IPS-20b (cell line): Measurements from ENCODE around the gene AMOTL1.

Experiments
- H3K27ac ChIP-seq: one replicate; pipeline ENCODE4 v1.5.1; 2013; ENCODE audit warnings: low read length
- H3K27me3 ChIP-seq: 2 replicates; pipeline ENCODE4 v1.6.1; 2013; ENCODE audit warnings: mild to moderate bottlenecking, low read length, inconsistent platforms; ENCODE audit not compliant: insufficient read depth
- H3K36me3 ChIP-seq: 2 replicates; pipeline ENCODE4 v1.6.1; 2013; ENCODE audit warnings: low read depth, mild to moderate bottlenecking, inconsistent platforms, low read length, moderate library complexity; ENCODE audit not compliant: insufficient read depth
- H3K4me1 ChIP-seq: 2 replicates; pipeline ENCODE4 v1.6.1; 2013; ENCODE audit warnings: mild to moderate bottlenecking, control low read depth, inconsistent platforms, low read length, moderate library complexity; ENCODE audit not compliant: insufficient read depth
- H3K4me3 ChIP-seq: 2 replicates; pipeline ENCODE4 v1.5.1; 2013; ENCODE audit warnings: mild to moderate bottlenecking, low read length, inconsistent platforms
- H3K9ac ChIP-seq: 2 replicates; pipeline ENCODE4 v1.6.1; 2013; ENCODE audit warnings: low read depth, mild to moderate bottlenecking, inconsistent platforms, low read length, moderate library complexity
- H3K9me3 ChIP-seq: 2 replicates; pipeline ENCODE4 v1.6.1; 2013; ENCODE audit warnings: mild to moderate bottlenecking, low read depth, low read length, inconsistent platforms; ENCODE audit not compliant: insufficient read depth

Gene AMOTL1

GRCh38 chr11:94732617-94733281 lies 35.4 kb upstream of the AMOTL1 start:
- no peak overlapping the region for H3K27ac ChIP-seq
- H3K4me3 ChIP-seq: no peak overlapping the region
- H3K9me3 ChIP-seq: no peaks in the 10 kb centered on the region
- H3K27me3 ChIP-seq: no peaks in the 10 kb centered on the region
- H3K36me3 ChIP-seq: no peaks in the 10 kb centered on the region
- peaks cover 37% of the 10 kb centered on the region for H3K4me1 ChIP-seq
- no peak overlapping the region for H3K9ac ChIP-seq

- H3K9ac ChIP-seq: 0 out of 2 replicates have a peak overlapping the region, but pooled peaks have one; percentile 7
- no peaks in the 10 kb centered on the region for H3K9me3 ChIP-seq
- no peaks in the 10 kb centered on the region for H3K36me3 ChIP-seq
- H3K4me1 ChIP-seq: peaks cover 50% of the 10 kb centered on the region
- peaks cover 10% of the 10 kb centered on the region for H3K27me3 ChIP-seq
- no peak overlapping the region for H3K27ac ChIP-seq
- no peak overlapping the region for H3K4me3 ChIP-seq
Measured at GRCh38 chr11:94734563-94735275, 33.4 kb upstream of the AMOTL1 start.

- Histone ChIP-seq H3K36me3 (no peaks in the 10 kb centered on the region), H3K27me3 (peaks cover 22% of the 10 kb centered on the region), H3K9ac (no peak overlapping the region), H3K27ac (no peak overlapping the region), H3K4me3 (no peak overlapping the region), H3K9me3 (no peaks in the 10 kb centered on the region), H3K4me1 (peaks cover 50% of the 10 kb centered on the region)
Measured at GRCh38 chr11:94735907-94736306, 32.2 kb upstream of the AMOTL1 start.

GRCh38 chr11:94737171-94737611 lies 31.0 kb upstream of the AMOTL1 start:
- no peaks in the 10 kb centered on the region for H3K9me3 ChIP-seq
- no peak overlapping the region for H3K27ac ChIP-seq
- peaks cover 35% of the 10 kb centered on the region for H3K27me3 ChIP-seq
- H3K36me3 ChIP-seq: no peaks in the 10 kb centered on the region
- no peak overlapping the region for H3K4me3 ChIP-seq
- H3K9ac ChIP-seq: no peak overlapping the region
- peaks cover 50% of the 10 kb centered on the region for H3K4me1 ChIP-seq

- Histone ChIP-seq H3K9me3 (no peaks in the 10 kb centered on the region), H3K4me1 (peaks cover 38% of the 10 kb centered on the region), H3K9ac (no peak overlapping the region), H3K36me3 (no peaks in the 10 kb centered on the region), H3K27ac (no peak overlapping the region), H3K4me3 (no peak overlapping the region), H3K27me3 (peaks cover 39% of the 10 kb centered on the region)
Measured at GRCh38 chr11:94738746-94739145, 29.4 kb upstream of the AMOTL1 start.

GRCh38 chr11:94739331-94739730 lies 28.8 kb upstream of the AMOTL1 start:
- Histone ChIP-seq H3K9ac (no peak overlapping the region), H3K4me1 (peaks cover 32% of the 10 kb centered on the region), H3K36me3 (no peaks in the 10 kb centered on the region), H3K9me3 (no peaks in the 10 kb centered on the region), H3K27ac (no peak overlapping the region), H3K27me3 (peaks cover 39% of the 10 kb centered on the region), H3K4me3 (no peak overlapping the region)

GRCh38 chr11:94740083-94741021 lies 27.8 kb upstream of the AMOTL1 start:
- H3K4me3 ChIP-seq: peak overlapping the region; percentile 85

GRCh38 chr11:94741022-94741679 lies 27.0 kb upstream of the AMOTL1 start:
- Histone ChIP-seq H3K4me1 (peaks cover 20% of the 10 kb centered on the region), H3K27me3 (peaks cover 39% of the 10 kb centered on the region), H3K4me3 (peak overlapping the region; percentile 85), H3K9me3 (no peaks in the 10 kb centered on the region), H3K36me3 (no peaks in the 10 kb centered on the region), H3K27ac (no peak overlapping the region), H3K9ac (peak overlapping the region; percentile 81; the same call in 1 of the 2 replicates)

More at GRCh38 chr11:94740083-94741021, 27.8 kb upstream of the AMOTL1 start:
- Histone ChIP-seq H3K36me3 (no peaks in the 10 kb centered on the region), H3K4me1 (peaks cover 22% of the 10 kb centered on the region), H3K9me3 (no peaks in the 10 kb centered on the region), H3K27me3 (peaks cover 39% of the 10 kb centered on the region), H3K9ac (peak overlapping the region; percentile 81; the same call in 1 of the 2 replicates), H3K27ac (no peak overlapping the region)

- peaks cover 39% of the 10 kb centered on the region for H3K27me3 ChIP-seq
- H3K36me3 ChIP-seq: no peaks in the 10 kb centered on the region
- no peak overlapping the region for H3K9ac ChIP-seq
- peaks cover 13% of the 10 kb centered on the region for H3K4me1 ChIP-seq
- no peaks in the 10 kb centered on the region for H3K9me3 ChIP-seq
- H3K27ac ChIP-seq: no peak overlapping the region
- H3K4me3 ChIP-seq: no peak overlapping the region
Measured at GRCh38 chr11:94742665-94743064, 25.5 kb upstream of the AMOTL1 start.

- Histone ChIP-seq H3K9me3 (no peaks in the 10 kb centered on the region), H3K27ac (no peak overlapping the region)
Measured at GRCh38 chr11:94746721-94747120, 21.4 kb upstream of the AMOTL1 start.

GRCh38 chr11:94747146-94747545 lies 21.0 kb upstream of the AMOTL1 start:
- H3K27ac ChIP-seq: no peak overlapping the region

More at GRCh38 chr11:94746721-94747120, 21.4 kb upstream of the AMOTL1 start:
- Histone ChIP-seq H3K4me1 (no peaks in the 10 kb centered on the region; the same call in none of the 2 replicates), H3K36me3 (no peaks in the 10 kb centered on the region), H3K4me3 (no peak overlapping the region), H3K9ac (no peak overlapping the region), H3K27me3 (peaks cover 8% of the 10 kb centered on the region)

More at GRCh38 chr11:94747146-94747545, 21.0 kb upstream of the AMOTL1 start:
- Histone ChIP-seq H3K4me1 (no peaks in the 10 kb centered on the region; the same call in none of the 2 replicates), H3K36me3 (no peaks in the 10 kb centered on the region), H3K9me3 (no peaks in the 10 kb centered on the region), H3K27me3 (peaks cover 4% of the 10 kb centered on the region), H3K4me3 (no peak overlapping the region), H3K9ac (no peak overlapping the region)
